ENCODE measurements around the gene TULP4. TPM values are rescaled to one million over a fixed set of nuclear protein-coding genes. Genes with fewer than 3 reads are reported as not detected.

Gene TULP4
- total and polyA plus RNA-seq, 2 donors, result 5.3 to 293 TPM

- 97% methylated on average over 4 of the region's 4 CpGs for WGBS
- no peak for DNase-seq (ENCODE audit: extremely low spot score)
- Histone ChIP-seq H3K27ac (ENCODE audit: low read depth) (no peak overlapping the region), H3K4me3 (ENCODE audit: low read depth, low read length) (no peak overlapping the region), H3K36me3 (ENCODE audit: insufficient read depth) (no peaks in the 10 kb centered on the region), H3K4me1 (ENCODE audit: insufficient read depth) (peaks cover 1% of the 10 kb centered on the region)
Measured at GRCh38 chr6:158369241-158369640, 57.0 kb downstream of the TULP4 start.

GRCh38 chr6:158370805-158371204 is 58.5 kb downstream of the TULP4 start:
- H3K36me3 ChIP-seq (ENCODE audit: insufficient read depth), result no peaks in the 10 kb centered on the region
- peaks cover 1% of the 10 kb centered on the region for H3K4me1 ChIP-seq (ENCODE audit: insufficient read depth)
- WGBS, result 89% methylated on average over 4 of the region's 4 CpGs
- H3K4me3 ChIP-seq (ENCODE audit: low read depth, low read length), result no peak overlapping the region
- no peak for DNase-seq (ENCODE audit: extremely low spot score)
- no peak overlapping the region for H3K27ac ChIP-seq (ENCODE audit: low read depth)

GRCh38 chr6:158371261-158371660 is 59.0 kb downstream of the TULP4 start:
- H3K4me1 ChIP-seq (ENCODE audit: insufficient read depth), result peaks cover 1% of the 10 kb centered on the region
- no peak overlapping the region for H3K27ac ChIP-seq (ENCODE audit: low read depth)
- H3K4me3 ChIP-seq (ENCODE audit: low read depth, low read length), result no peak overlapping the region
- no peak for DNase-seq (ENCODE audit: extremely low spot score)
- H3K36me3 ChIP-seq (ENCODE audit: insufficient read depth), result no peaks in the 10 kb centered on the region
- 87% methylated on average over 5 of the region's 5 CpGs for WGBS

DNA sequence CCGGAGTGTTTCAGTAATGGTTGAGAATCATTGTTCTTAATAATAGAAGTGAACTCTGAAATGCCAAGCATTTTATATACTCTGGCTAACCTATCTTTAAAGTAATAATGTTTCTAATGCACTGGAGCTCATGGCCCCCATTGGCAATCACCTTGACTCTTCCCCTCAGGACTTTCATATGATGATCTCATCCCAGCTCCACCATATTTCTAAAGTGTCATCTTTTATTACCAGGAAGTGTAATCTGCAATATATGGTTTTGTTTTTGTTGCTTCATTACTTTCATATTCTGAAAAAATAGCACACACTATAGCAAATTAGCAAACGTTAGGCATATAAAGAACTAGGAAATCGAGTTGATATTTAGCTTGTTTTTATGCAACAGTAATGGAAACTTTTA is 60.3 kb downstream of the TULP4 start:
- WGBS, result 78% methylated on average over 3 of the region's 3 CpGs
- H3K27ac ChIP-seq (ENCODE audit: low read depth), result no peak overlapping the region
- peaks cover 2% of the 10 kb centered on the region for H3K4me1 ChIP-seq (ENCODE audit: insufficient read depth)
- DNase-seq (ENCODE audit: extremely low spot score), result no peak
- no peak overlapping the region for H3K4me3 ChIP-seq (ENCODE audit: low read depth, low read length)
- no peaks in the 10 kb centered on the region for H3K36me3 ChIP-seq (ENCODE audit: insufficient read depth)

DNA sequence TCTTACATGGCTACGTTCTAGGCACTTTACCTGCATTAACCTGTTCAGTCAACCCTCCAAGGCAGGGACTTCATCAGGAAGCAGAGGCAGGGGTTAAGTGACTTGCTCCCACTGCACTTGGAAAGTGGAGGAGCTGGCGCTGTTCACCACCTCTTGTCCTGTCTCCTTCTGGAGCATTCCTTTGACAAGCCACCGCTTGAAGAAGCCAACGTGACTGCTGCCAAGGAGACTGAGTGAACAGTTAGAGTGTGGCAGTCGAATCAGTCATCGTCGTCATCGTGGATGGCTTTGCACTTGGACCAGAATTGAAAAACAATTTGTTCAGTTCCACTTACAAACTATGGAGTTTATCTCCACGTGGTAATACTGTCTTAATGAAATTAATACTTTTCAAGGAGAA is 60.9 kb downstream of the TULP4 start:
- WGBS, result 85% methylated on average over 9 of the region's 9 CpGs
- Histone ChIP-seq H3K36me3 (ENCODE audit: insufficient read depth) (no peaks in the 10 kb centered on the region), H3K4me3 (ENCODE audit: low read depth, low read length) (no peak overlapping the region), H3K4me1 (ENCODE audit: insufficient read depth) (peaks cover 2% of the 10 kb centered on the region), H3K27ac (ENCODE audit: low read depth) (no peak overlapping the region)
- DNase-seq (ENCODE audit: extremely low spot score), result no peak

DNA sequence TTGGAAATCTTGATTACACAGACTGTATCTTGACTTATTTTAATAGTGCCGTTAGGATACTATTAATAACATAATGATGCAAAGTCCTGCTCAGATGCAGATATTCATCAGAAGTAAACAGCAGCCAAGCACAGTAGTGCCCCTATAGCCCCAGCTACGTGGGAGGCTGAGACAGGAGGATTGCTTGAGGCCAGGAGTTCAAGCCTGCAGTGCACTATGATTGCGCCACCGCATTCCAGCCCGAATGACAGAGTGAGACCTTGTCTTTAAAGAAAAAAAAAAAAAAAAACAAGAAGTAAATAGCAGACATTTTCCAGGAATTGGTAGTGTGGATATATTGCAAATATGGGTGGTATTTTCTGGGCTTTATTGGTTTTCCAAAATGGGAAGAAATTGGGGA is 61.8 kb downstream of the TULP4 start:
- WGBS, result 85% methylated on average over 5 of the region's 5 CpGs
- DNase-seq (ENCODE audit: extremely low spot score), result no peak
- Histone ChIP-seq H3K27ac (ENCODE audit: low read depth) (no peak overlapping the region), H3K4me1 (ENCODE audit: insufficient read depth) (peaks cover 2% of the 10 kb centered on the region), H3K4me3 (ENCODE audit: low read depth, low read length) (no peak overlapping the region), H3K36me3 (ENCODE audit: insufficient read depth) (no peaks in the 10 kb centered on the region)

DNA sequence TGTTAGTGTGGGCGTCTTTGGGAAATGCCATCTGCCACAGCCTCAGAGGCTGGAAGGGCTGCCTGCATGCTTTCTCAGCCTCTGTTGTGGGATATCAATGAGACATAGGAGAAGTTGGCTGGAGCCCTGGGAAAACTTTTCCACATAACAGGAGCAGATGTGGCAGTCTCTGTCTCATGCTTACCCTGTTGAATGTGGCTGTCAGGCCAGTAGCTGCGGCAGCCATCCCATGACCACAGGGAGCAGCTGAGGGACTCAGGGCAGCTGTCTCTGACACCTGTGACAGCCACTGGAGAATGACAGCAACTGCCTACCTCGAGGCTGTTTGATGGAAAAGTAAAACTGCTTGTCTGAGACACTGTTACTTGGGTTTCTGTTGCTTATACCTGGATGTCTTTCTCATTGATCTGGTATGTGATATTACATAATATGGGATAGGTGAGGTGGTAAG is 64.4 kb downstream of the TULP4 start:
- Histone ChIP-seq H3K36me3 (ENCODE audit: insufficient read depth) (no peaks in the 10 kb centered on the region), H3K4me3 (ENCODE audit: low read depth, low read length) (no peak overlapping the region), H3K4me1 (ENCODE audit: insufficient read depth) (peaks cover 2% of the 10 kb centered on the region), H3K27ac (ENCODE audit: low read depth) (no peak overlapping the region)
- DNase-seq (ENCODE audit: extremely low spot score), result no peak
- 85% methylated on average over 3 of the region's 3 CpGs for WGBS

- peak; percentile 51 for DNase-seq (ENCODE audit: extremely low spot score)
- 45% methylated on average over 4 of the region's 4 CpGs for WGBS
Measured at GRCh38 chr6:158377860-158378259, 65.6 kb downstream of the TULP4 start.

GRCh38 chr6:158379336-158379735 is 67.1 kb downstream of the TULP4 start:
- H3K36me3 ChIP-seq (ENCODE audit: insufficient read depth), result no peaks in the 10 kb centered on the region
- WGBS, result 93% methylated on average over 7 of the region's 7 CpGs
- peaks cover 2% of the 10 kb centered on the region for H3K4me1 ChIP-seq (ENCODE audit: insufficient read depth)
- DNase-seq (ENCODE audit: extremely low spot score), result no peak
- H3K27ac ChIP-seq (ENCODE audit: low read depth), result no peak overlapping the region
- H3K4me3 ChIP-seq (ENCODE audit: low read depth, low read length), result no peak overlapping the region

More at GRCh38 chr6:158377860-158378259, 65.6 kb downstream of the TULP4 start:
- Histone ChIP-seq H3K4me1 (ENCODE audit: insufficient read depth) (peaks cover 2% of the 10 kb centered on the region), H3K36me3 (ENCODE audit: insufficient read depth) (no peaks in the 10 kb centered on the region), H3K4me3 (ENCODE audit: low read depth, low read length) (no peak overlapping the region), H3K27ac (ENCODE audit: low read depth) (no peak overlapping the region)

GRCh38 chr6:158381214-158381613 is 68.9 kb downstream of the TULP4 start:
- no peak overlapping the region for H3K27ac ChIP-seq (ENCODE audit: low read depth)
- no peaks in the 10 kb centered on the region for H3K36me3 ChIP-seq (ENCODE audit: insufficient read depth)
- H3K4me3 ChIP-seq (ENCODE audit: low read depth, low read length), result no peak overlapping the region
- WGBS, result 66% methylated on average over 2 of the region's 2 CpGs
- H3K4me1 ChIP-seq (ENCODE audit: insufficient read depth), result peaks cover 2% of the 10 kb centered on the region
- DNase-seq (ENCODE audit: extremely low spot score), result no peak

- WGBS, result 100% methylated on average over 1 of the region's 1 CpG
- no peak overlapping the region for H3K27ac ChIP-seq (ENCODE audit: low read depth)
Measured at GRCh38 chr6:158382491-158382890, 70.2 kb downstream of the TULP4 start.

GRCh38 chr6:158383057-158383456 is 70.8 kb downstream of the TULP4 start:
- no peak for DNase-seq (ENCODE audit: extremely low spot score)
- 98% methylated on average over 1 of the region's 1 CpG for WGBS
- H3K4me1 ChIP-seq (ENCODE audit: insufficient read depth), result no peaks in the 10 kb centered on the region
- no peaks in the 10 kb centered on the region for H3K36me3 ChIP-seq (ENCODE audit: insufficient read depth)
- H3K4me3 ChIP-seq (ENCODE audit: low read depth, low read length), result no peak overlapping the region
- no peak overlapping the region for H3K27ac ChIP-seq (ENCODE audit: low read depth)

More at GRCh38 chr6:158382491-158382890, 70.2 kb downstream of the TULP4 start:
- peaks cover under 1% of the 10 kb centered on the region for H3K4me1 ChIP-seq (ENCODE audit: insufficient read depth)
- no peak overlapping the region for H3K4me3 ChIP-seq (ENCODE audit: low read depth, low read length)
- no peak for DNase-seq (ENCODE audit: extremely low spot score)
- H3K36me3 ChIP-seq (ENCODE audit: insufficient read depth), result no peaks in the 10 kb centered on the region

- Histone ChIP-seq H3K4me3 (ENCODE audit: low read depth, low read length) (no peak overlapping the region), H3K36me3 (ENCODE audit: insufficient read depth) (no peaks in the 10 kb centered on the region), H3K4me1 (ENCODE audit: insufficient read depth) (no peaks in the 10 kb centered on the region), H3K27ac (ENCODE audit: low read depth) (no peak overlapping the region)
- WGBS, result 96% methylated on average over 3 of the region's 3 CpGs
- no peak for DNase-seq (ENCODE audit: extremely low spot score)
Measured at GRCh38 chr6:158383542-158383941, 71.3 kb downstream of the TULP4 start.

DNA sequence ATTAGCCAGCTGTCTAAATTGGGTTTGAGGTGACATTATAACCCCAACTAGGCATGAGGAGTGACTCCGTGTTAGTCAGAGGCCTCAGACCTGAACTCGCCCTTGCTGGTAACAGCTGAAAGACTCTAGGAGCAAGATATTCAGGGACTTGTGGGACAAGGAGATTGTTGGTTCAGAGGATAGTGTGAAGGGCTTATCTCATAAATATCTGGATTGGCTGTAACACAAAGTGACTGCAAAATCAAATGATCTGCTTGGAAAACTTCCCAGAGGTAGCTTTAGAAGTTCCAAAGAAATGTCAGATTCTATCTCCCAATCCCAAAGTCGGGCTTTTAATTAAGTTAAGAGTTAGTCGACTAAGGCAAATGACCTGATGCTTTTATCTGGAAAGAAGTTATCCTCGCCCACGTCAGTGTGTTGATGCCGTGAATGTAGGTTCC is 72.4 kb downstream of the TULP4 start:
- Histone ChIP-seq H3K4me3 (ENCODE audit: low read depth, low read length) (no peak overlapping the region), H3K4me1 (ENCODE audit: insufficient read depth) (no peaks in the 10 kb centered on the region), H3K27ac (ENCODE audit: low read depth) (no peak overlapping the region), H3K36me3 (ENCODE audit: insufficient read depth) (no peaks in the 10 kb centered on the region)
- WGBS, result 73% methylated on average over 7 of the region's 7 CpGs
- DNase-seq (ENCODE audit: extremely low spot score), result no peak

GRCh38 chr6:158387036-158387435 is 74.8 kb downstream of the TULP4 start:
- Histone ChIP-seq H3K4me3 (ENCODE audit: low read depth, low read length) (no peak overlapping the region), H3K4me1 (ENCODE audit: insufficient read depth) (no peaks in the 10 kb centered on the region), H3K36me3 (ENCODE audit: insufficient read depth) (no peaks in the 10 kb centered on the region), H3K27ac (ENCODE audit: low read depth) (no peak overlapping the region)
- 86% methylated on average over 3 of the region's 3 CpGs for WGBS
- DNase-seq (ENCODE audit: extremely low spot score), result no peak
